Chondrocyte (in vitro differentiated cells): ENCODE measurements around the gene CYP27A1. TPM values are rescaled to one million over a fixed set of nuclear protein-coding genes. Genes with fewer than 3 reads are reported as not detected.

Source experiments
- DNase-seq: peaks from one replicate; pipeline ENCODE4 v3.0.0; 2021; ENCODE audit warnings: mixed read lengths, low spot score
- H3K27ac Mint-ChIP-seq: one replicate; pipeline ENCODE4 v1.8.0; 2021; ENCODE audit warnings: mild to moderate bottlenecking, moderate library complexity, mixed read lengths; ENCODE audit not compliant: unreplicated experiment
- H3K27me3 Mint-ChIP-seq: 2 replicates; pipeline ENCODE4 v1.8.0; 2021; ENCODE audit warnings: low read depth, mixed read lengths
- H3K36me3 Mint-ChIP-seq: 2 replicates; pipeline ENCODE4 v1.8.0; 2021; ENCODE audit warnings: low read depth, mixed read lengths
- H3K4me1 Mint-ChIP-seq: 2 replicates; pipeline ENCODE4 v1.8.0; 2021; ENCODE audit warnings: low read depth, mild to moderate bottlenecking, mixed read lengths
- H3K4me3 Mint-ChIP-seq: one replicate; pipeline ENCODE4 v1.8.0; 2021; ENCODE audit warnings: mild to moderate bottlenecking, moderate library complexity, mixed read lengths; ENCODE audit not compliant: unreplicated experiment
- H3K9me3 Mint-ChIP-seq: 2 replicates; pipeline ENCODE4 v1.8.0; 2021; ENCODE audit warnings: low read depth, mixed read lengths
- total RNA-seq: library from RNA; stranded (reverse); gene quantifications from 3 replicates; pipeline ENCODE4 v1.2.1, GENCODE V29; 2021
- TF ChIP-seq, protein P1 (sequence below): fragments of 200-600 bp; sonication (generic); IDR thresholded peaks from 2 replicates; pipeline ENCODE4 v1.5.0; 2021; ENCODE audit warnings: antibody characterized with exemption, mild to moderate bottlenecking, moderate library complexity

CYP27A1 gene
- total RNA-seq, 1 donor from 2014 or later: 5.2 TPM

- TF ChIP-seq, protein P1, sequence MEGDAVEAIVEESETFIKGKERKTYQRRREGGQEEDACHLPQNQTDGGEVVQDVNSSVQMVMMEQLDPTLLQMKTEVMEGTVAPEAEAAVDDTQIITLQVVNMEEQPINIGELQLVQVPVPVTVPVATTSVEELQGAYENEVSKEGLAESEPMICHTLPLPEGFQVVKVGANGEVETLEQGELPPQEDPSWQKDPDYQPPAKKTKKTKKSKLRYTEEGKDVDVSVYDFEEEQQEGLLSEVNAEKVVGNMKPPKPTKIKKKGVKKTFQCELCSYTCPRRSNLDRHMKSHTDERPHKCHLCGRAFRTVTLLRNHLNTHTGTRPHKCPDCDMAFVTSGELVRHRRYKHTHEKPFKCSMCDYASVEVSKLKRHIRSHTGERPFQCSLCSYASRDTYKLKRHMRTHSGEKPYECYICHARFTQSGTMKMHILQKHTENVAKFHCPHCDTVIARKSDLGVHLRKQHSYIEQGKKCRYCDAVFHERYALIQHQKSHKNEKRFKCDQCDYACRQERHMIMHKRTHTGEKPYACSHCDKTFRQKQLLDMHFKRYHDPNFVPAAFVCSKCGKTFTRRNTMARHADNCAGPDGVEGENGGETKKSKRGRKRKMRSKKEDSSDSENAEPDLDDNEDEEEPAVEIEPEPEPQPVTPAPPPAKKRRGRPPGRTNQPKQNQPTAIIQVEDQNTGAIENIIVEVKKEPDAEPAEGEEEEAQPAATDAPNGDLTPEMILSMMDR: no peak
- Mint-ChIP-seq H3K4me1 (no peaks in the 10 kb centered on the region), H3K27ac (no peak overlapping the region), H3K4me3 (no peak overlapping the region), H3K36me3 (no peaks in the 10 kb centered on the region), H3K9me3 (no peaks in the 10 kb centered on the region), H3K27me3 (peaks cover 25% of the 10 kb centered on the region)
- DNase-seq: no peak
Observed at GRCh38 chr2:218850796-218851195, 68.8 kb downstream of the CYP27A1 start.

DNA sequence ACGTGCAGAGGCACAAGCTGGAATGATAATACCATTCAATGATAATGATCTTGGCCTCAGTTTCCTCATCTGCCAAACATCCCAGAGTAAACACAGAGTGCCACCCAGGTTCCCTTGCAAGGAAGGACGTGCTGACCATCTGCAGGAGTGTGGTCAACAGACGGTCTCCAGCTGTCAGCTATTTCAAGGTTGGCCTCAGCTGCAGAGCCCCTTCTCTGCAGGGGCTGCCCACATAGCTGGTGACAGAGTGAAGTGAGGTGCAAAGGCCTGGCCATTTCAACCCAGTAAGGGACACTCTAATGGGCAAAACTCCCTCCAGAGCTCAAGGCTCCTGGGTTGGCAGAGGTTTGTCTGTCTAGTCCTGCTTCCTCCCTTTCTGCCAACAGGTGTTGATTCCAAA lies 69.3 kb downstream of the CYP27A1 start:
- Mint-ChIP-seq H3K27ac (no peak overlapping the region), H3K4me3 (no peak overlapping the region), H3K27me3 (peaks cover 30% of the 10 kb centered on the region), H3K9me3 (no peaks in the 10 kb centered on the region), H3K36me3 (no peaks in the 10 kb centered on the region), H3K4me1 (no peaks in the 10 kb centered on the region)
- no peak for DNase-seq
- TF ChIP-seq, protein P1: no peak

GRCh38 chr2:218852911-218853667 lies 71.1 kb downstream of the CYP27A1 start:
- Mint-ChIP-seq H3K9me3 (no peaks in the 10 kb centered on the region), H3K27me3 (peaks cover 36% of the 10 kb centered on the region), H3K27ac (no peak overlapping the region), H3K36me3 (no peaks in the 10 kb centered on the region), H3K4me3 (no peak overlapping the region), H3K4me1 (peaks cover 7% of the 10 kb centered on the region)
- TF ChIP-seq, protein P1: peak; percentile 86
- DNase-seq: no peak

GRCh38 chr2:218853766-218854165 lies 71.8 kb downstream of the CYP27A1 start:
- Mint-ChIP-seq H3K36me3 (no peaks in the 10 kb centered on the region), H3K4me1 (peaks cover 9% of the 10 kb centered on the region), H3K27ac (no peak overlapping the region), H3K4me3 (no peak overlapping the region), H3K9me3 (no peaks in the 10 kb centered on the region), H3K27me3 (peaks cover 43% of the 10 kb centered on the region)
- no peak for DNase-seq
- TF ChIP-seq, protein P1: no peak

GRCh38 chr2:218854860-218855259 lies 72.9 kb downstream of the CYP27A1 start:
- Mint-ChIP-seq H3K4me3 (no peak overlapping the region), H3K36me3 (no peaks in the 10 kb centered on the region), H3K27me3 (peaks cover 48% of the 10 kb centered on the region), H3K4me1 (peaks cover 14% of the 10 kb centered on the region), H3K27ac (no peak overlapping the region), H3K9me3 (no peaks in the 10 kb centered on the region)
- no peak for DNase-seq
- TF ChIP-seq, protein P1: no peak
